Forelimb muscle (tissue), 1 donor: ENCODE results near the gene HNRNPM. TPM values are rescaled to one million over a fixed set of nuclear protein-coding genes. Genes with fewer than 3 reads are reported as not detected.

Experiments
- DNase-seq: peaks from one replicate; pipeline ENCODE4 v3.0.0-alpha.2; 2013; ENCODE audit warnings: low read depth
- polyA plus RNA-seq: library from polyadenylated mRNA; unstranded; fragments of 120-200 nt; gene quantifications from one replicate; pipeline ENCODE4 v1.2.1, GENCODE V29; 2013; ENCODE audit not compliant: insufficient read length

The HNRNPM gene
- polyA plus RNA-seq, 1 donor, result 170 TPM

DNA sequence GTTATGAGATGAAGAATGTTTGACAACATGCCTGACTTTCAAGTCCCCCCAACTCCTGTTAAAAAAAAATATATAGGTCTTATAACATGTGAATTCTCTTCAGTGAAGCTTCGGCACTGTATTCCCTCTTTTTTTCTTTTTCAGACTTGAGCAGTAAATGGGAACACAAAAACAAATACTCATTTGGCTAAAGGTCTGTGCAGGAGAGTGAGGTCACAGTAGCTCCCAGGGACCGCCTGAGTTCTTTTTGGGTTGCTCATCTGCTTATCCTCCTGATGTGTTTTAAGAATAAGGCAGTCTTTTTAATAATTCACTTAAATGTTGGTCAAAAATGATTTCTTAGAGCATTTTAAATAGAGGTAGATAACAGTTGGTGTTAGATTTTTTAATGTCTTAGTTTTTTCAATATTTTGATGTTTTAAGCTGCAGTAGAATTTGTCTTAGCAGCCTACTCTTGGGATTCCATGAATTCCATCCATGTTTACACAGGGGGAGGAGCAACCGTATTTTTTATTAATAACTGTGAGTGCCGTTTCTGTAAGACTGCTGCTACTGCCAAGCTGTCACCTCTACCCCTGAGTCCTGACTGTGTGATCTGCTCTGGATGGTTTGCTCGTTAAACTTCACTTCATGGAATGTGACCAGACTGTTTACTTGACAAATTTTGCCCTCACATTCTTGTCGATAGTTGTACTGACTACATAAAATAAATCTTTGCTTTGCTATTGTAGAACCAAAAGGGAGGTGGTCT is 14.9 kb downstream of the HNRNPM start:
- no peak for DNase-seq

DNA sequence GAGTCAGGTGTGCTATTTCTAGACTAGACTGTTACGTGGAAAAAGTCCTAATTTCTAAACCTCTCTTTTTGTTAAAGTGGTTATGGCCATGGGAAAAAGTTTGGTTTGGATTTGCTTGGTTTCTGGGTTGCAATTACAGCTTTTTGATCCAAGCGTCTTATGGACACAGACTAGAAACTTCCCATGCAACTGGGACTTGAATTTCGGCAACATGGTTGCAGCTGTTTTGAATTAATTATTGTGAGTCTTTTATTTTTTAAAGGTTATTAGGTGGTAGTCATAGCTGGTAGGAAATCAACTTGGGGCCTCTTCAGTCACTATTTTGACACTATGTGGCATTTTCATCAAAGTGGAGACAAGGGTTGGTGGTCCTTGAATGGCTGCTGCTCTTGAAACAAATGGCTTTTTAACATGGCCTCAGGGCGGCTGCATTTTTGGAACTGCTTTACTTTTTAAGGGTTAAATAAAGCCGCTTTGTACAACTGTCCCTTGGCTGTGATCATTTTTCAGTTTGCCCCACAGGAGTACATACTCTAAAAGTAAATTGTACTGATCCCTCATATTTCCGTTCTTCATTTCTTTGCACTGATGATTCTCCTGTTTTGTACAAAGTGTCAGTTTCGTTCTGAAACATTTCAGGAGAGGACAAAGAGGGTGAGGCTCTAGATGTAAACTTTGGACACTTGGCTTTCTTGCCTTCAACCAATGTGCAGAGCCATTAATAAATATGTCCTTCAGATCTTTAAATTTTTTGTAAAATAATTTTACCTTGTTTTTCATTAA is 15.9 kb downstream of the HNRNPM start:
- no peak for DNase-seq

DNA sequence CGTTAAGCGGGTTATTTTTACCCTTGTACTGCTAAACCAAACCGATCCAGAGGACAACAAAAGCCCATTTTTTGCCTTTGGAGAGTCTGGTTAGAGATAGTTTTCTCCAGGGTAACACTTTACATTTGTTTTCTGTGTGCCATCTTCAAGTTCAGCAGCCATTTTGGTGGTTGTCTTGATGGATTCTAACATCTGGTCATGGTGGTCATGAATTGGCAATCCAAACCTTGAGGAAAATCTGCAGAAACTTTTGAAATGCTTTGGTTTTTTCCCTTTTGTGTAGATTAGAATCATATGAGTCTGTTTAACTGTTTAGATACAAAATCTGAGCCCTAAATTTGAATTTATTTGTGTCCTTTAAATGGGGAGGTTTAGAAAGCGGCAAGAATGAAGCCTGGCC is 16.6 kb downstream of the HNRNPM start:
- no peak for DNase-seq

DNA sequence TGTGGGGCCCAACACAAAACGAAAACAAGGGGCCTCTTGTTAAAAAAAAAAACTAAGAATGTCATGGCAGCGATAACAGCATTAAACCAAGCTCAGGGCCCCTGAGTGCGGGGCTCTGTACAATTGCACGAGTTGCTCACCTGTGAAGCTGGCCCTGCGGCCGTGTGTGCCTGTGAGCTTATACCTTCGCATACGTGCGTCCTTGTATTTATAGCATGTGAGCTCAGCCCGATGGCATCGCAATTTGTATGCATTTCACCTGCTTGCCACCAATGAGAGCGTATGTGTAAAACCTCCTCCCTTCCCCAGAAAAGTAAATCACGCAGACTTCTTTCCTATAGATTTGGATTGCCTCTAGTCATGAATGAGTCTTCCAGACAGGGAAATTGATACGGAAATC is 17.1 kb downstream of the HNRNPM start:
- DNase-seq, result no peak

DNA sequence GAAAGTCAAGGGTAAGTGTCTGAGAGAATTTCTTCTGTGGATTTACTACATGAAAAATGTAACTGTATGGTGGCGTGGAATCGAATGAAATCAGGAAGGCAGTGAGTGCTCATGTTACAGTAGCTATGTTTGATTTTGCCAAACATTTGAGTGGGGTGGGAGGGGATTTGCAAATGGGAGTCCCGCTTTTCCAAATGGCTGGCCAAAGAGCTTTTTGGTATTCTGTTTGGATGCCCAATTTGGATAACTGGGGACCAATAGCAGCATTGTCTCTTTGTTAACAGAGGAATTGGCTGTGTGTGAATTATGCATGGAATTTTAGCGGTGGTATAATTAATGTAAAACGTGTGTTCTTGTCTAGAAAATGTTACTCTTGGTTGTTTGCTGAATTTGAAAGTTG is 17.8 kb downstream of the HNRNPM start:
- DNase-seq, result no peak

DNA sequence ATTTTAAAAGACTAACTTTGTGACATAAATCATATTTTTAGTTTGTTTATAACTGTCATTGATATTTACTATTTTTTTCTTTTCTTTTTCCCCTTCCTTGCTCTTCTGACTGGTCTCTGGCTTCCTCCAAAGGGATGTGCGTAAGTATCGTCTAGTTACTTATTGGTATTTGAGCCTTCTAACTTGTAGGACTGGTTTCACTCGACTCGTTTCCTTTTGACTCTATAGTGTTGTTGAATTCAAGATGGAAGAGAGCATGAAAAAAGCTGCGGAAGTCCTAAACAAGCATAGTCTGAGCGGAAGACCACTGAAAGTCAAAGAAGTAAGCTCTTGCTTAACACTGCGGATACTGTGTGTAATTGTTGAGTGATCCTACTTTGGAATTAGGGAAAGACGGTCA is 18.6 kb downstream of the HNRNPM start:
- no peak for DNase-seq

DNA sequence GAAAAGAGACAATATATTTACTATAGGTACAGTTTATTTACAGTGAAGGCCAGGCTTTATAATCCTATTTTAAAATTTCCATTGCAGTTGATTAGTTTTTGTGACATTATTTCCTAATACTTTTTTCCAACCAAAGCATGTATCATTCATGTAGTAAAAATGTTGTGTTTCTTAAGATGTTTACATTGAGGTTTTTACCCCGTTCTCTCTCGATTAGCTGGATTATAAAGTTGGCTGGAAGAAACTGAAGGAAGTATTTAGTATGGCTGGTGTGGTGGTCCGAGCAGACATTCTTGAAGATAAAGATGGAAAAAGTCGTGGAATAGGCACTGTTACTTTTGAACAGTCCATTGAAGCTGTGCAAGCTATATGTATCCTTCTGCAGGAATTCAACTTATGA is 21.2 kb downstream of the HNRNPM start:
- DNase-seq, result no peak

DNA sequence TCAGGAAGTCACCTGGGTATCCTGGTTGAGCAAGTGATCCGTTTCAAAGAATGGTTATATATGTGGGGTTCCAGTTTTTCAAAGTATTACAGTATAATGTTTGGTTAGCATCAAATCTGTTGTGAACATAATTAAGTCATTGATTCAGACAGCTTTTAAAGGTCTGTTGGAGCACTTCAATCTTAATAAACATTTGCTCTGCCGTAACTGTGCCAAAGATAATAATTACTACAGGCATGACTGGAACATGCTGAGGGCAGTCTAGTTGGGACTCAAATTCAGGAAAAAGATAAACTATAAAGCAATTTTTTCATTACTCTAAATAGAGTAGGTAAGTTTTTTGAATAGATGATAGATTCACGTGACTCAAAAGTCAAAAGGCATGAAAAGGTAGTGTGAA is 23.3 kb downstream of the HNRNPM start:
- DNase-seq, result no peak

DNA sequence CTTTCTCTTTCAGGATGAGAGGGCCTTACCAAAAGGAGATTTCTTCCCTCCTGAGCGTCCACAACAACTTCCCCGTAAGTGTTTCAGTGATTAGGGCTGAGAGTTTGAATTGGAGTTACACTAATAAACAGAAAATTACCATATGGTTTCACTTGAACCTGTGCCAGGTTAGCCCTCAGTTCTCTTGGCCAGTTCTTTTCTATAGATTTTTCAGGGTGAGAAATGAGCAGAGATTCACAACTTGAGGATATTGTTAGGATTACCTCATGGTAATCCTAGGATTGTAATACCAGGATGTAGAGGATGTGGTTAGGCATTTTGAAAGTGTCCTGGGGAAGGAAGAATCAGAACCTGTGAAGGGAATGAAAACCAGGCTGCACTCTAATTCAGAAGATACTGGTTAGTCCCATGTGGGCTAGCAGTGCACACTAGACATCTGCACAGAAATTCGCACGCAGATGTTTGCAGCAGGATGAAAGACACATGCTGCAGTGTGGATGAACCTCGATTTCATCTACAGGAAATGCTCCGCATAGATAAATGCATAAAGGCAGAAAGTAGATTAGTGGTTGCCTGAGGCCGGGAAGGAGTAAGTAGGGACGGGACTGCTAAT is 24.1 kb downstream of the HNRNPM start:
- DNase-seq, result no peak

DNA sequence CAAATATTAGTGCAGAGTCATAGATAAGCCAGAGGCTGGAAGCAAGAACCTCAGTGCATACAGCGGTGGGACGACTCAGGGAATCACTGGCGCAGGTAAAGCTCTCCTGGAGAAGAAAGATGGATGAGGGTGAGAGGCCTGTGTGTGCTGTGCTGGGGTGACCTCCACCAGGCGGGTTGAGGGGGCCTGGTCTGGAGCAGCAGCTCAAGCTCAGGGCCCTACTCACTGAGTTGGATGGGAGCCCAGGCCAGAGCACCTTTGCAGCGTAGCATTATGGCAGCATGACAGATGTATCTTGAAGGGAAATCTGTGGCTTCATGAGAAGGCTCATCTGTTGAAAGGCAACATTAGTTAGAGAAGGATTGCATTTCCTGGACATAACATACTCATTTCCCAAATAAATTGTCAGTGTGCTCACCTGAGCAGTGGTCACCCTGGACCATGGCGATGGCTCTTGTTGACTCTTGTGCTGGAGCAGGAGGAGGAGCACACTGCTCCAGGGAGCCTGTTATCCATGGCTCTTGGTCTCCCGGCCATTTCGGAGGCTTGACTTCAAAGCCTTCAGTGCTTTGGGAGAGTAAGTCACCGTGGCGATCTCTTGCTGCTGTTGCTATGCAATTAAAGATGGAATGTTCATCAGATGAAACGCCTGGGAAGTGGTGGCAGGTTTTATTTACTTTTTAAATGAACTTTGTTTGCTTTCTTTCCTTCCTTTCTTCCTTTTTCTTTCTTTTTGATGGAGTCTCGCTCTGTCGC is 25.0 kb downstream of the HNRNPM start:
- DNase-seq, result no peak

DNA sequence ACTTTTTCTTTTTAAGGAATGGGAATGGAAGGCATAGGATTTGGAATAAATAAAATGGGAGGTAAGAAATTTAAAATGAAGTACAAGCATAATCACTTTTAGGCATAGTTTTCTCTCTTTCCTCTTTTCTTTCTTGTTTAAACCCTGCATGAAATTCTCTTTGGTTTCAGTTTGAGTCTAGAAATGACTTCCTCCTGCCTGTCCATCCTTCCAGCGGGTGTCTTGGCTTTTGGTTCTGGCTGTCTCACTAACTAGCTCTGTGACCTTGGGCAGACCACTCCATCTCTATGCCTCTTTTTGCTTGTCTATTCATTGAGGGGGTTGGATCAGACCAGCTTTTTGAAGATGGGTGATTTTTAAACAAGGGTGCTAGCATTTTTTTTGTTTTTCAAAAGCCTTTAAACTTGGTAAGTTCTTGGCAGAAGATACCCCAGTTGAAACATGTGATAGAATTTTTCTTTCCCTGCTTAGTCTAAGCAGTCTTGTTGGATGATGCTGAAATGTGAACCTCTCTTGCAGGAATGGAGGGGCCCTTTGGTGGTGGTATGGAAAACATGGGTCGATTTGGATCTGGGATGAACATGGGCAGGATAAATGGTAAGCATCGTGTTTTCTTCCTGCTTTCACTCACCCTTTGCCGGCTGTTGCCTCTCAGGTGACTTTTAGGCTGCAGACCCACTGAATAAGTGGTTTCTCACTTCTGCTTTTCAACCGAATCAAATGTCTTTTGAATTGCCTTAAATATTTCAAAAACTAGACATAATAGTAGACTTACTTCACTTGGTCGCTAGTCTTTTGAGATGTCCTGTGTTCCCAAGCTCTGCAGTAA is 29.1 kb downstream of the HNRNPM start:
- no peak for DNase-seq

DNA sequence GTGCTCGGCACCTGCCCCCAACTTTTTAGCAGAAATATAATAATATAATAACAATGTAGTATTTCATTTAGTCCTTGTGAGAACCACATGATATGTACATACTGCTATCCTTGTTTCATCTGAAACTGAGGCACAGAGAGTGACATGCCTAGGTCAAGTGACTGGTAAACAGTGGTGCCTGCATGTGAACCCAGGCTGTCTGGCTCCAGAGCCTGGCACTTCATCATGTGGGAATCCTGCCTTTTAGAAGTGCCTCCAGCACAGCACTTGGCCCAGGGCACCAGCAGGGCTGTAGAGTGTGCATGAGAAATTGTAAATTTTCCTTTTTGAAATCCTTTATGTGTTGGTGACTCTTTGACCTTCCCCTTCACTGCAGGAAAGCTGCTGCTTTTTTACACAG is 30.2 kb downstream of the HNRNPM start:
- no peak for DNase-seq

DNA sequence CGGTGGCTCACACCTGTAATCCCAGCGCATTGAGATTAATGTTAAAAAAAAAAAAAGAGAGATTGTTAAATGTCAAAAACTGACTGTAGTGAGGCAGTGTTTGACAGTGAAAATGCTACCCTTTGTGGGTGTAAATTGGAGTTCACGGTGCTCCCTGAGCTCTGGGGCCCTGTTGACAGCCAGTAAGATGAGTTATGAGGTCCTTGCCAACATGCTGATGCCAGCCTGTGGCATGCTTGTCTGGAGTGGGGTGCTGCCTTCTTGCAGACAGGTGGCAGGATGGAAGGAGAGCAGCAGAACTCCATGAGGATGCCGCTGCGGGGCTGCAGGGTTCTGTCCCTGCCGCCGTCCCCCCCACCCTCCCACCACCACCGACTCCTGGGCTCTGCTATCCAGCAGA is 31.7 kb downstream of the HNRNPM start:
- DNase-seq, result no peak

DNA sequence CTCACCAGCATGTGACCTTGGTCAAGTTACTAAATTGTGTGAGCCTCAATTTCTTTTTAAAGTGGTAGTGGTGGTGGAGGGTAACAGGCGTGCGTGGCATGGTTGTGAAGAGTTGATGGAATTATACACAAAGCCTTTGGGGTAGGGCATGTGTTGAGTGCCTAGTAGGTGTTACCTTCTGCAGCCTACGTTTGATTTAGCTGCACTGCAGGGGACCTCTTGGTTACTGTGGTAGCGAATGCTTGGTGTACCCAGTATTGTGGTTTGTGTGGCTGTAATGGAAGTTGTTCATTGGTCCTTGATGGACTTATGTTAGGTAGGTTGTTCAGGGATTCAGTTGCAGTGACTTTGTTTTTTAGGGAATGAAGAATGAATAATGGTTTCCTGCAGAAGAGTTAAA is 33.1 kb downstream of the HNRNPM start:
- DNase-seq, result no peak

DNA sequence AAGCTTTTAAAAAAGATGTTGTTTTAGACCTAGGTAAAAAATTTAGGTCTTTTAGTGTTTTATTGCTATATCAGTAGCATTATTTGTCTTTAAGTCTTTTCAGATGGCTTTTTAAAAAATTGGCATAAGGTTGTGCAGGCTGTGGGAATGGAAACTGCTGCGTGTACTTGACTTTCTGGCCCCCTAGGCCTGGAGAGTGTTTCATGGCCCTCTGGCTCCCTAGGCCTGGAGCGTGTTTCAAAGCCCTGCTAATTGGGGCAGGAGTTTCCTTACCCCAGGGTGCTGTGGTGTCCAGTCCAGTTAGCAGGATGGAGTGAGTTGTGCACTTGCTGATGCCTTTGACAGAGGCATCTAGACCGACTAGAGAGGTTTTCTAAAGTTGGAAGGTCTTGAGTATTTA is 33.8 kb downstream of the HNRNPM start:
- DNase-seq, result no peak

DNA sequence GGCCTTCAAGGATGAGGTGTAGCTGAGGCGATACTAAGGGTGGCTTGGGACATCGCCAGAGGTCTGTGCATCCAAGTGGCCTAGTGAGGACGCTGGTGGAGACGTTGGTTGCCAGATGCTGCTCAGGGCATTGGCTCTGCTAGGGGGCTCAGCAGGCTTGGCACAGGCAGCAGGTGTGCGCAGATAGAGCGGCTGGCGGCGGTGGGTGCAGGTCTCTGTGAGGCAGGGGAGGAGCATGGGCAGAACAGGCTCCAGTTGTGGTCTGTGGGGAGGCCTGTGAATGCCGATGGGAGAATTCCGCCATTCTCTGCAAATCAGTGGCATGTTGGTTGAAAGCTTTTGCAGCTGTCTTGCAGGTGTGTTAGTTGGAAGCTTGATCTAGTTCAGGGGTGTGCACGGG is 36.4 kb downstream of the HNRNPM start:
- no peak for DNase-seq

DNA sequence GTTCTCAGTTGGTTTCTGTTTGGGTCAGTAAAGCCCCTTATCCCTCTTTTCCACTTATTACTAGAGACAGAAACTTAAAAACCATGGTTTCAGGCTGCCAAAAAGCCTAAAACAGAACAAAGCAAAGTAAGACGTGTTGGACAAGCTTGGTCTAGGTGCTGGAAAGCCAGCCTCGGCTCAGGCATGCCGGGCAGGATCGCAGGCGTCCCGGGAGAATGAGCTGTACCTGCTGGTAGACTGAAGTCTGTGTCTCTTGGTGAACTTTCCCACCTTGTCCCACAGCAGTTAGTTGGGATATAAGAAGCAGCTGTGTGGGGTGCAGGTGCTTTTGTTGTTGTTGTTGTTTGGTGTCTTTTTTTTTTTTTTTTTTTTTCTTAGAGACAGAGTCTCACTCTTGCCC is 36.8 kb downstream of the HNRNPM start:
- no peak for DNase-seq

DNA sequence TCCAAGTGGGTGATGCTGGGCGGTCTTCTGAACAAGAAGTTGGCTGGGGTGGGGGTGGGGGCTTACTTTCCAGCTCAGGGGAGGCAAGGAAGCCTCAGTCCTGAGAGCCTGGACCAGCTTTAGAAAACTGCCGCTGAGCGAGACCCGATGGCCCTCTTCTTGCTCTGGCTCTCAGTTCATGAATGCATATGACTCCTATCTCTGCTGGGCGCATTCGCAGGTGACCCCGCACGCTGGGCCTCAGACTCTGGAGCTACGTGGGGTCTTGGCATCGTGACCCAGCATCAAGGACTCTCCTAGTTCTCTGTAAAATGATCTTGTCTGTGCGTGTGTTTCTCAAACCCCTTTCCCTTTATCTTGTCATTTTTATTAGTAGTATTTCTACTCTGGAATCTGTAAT is 37.9 kb downstream of the HNRNPM start:
- no peak for DNase-seq

DNA sequence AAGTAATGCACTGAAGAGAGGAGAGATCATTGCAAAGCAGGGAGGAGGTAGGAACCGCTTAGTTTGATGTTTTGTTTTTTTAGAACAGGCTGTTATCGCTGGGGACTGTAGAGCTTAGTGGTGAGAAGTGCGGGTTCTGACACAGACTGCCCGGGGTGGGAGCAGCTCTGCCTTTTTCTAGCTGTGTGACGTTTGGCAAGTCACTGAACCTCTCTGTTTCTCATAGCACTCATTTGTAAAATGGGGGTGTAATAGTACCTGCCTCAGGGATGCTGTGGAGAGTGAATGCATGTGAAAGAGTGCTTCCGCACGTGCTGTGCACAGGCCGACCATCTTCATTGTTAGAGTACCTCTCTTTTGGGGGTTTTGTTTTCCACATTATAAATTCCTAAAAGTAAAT is 38.4 kb downstream of the HNRNPM start:
- DNase-seq, result no peak

DNA sequence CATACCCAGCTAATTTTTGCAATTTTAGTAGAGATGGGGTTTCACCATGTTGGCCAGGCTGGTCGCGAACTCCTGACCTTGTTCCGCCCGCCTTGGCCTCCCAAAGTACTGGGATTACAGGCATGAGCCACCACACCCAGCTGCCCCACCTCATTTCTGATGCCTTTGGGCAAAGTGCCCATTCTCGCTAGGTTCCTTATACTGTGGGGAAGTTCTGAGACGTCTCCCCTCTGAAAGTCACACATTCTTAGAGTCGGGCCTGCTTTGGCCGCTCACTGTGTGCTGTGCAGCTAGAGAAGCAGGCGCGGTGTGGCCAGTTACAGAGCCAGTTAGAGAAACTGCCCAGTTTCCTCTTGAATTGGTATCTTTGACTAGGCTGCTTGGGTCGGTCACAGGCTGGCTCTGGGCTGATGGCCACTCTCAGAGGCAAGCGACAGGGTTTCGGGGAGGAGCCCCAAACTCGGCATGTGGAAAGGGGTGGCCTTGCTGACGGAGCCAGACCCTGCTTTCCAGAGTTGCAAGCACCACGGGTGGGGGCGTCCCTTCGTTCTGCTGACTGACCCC is 39.6 kb downstream of the HNRNPM start:
- no peak for DNase-seq
